ENCODE results near the gene OSBPL9.
A peak's percentile ranks its signal among the peaks of the same experiment; 100 is the strongest.
"Not testable (repeated sequence)": the region's sequence is repeated elsewhere in the genome, so short reads cannot be mapped to it uniquely, and the experiment has no call there.

OSBPL9 gene

GRCh38 chr1:51639694-51640093 lies 22.8 kb downstream of the OSBPL9 start:
- no peak for DNase-seq

GRCh38 chr1:51641096-51641495 lies 24.2 kb downstream of the OSBPL9 start:
- no peak for DNase-seq

GRCh38 chr1:51642739-51643142 lies 25.8 kb downstream of the OSBPL9 start:
- DNase-seq, result no peak

GRCh38 chr1:51643362-51643761 lies 26.5 kb downstream of the OSBPL9 start:
- DNase-seq, result no peak

GRCh38 chr1:51644020-51644419 lies 27.1 kb downstream of the OSBPL9 start:
- DNase-seq, result no peak

GRCh38 chr1:51644533-51645197 lies 27.8 kb downstream of the OSBPL9 start:
- no peak for DNase-seq

GRCh38 chr1:51646592-51646991 lies 29.7 kb downstream of the OSBPL9 start:
- DNase-seq, result not testable (repeated sequence)

- no peak for DNase-seq
These were observed 31.6 kb downstream of the OSBPL9 start for GRCh38 chr1:51648180-51649109.

GRCh38 chr1:51649593-51650091 lies 32.8 kb downstream of the OSBPL9 start:
- DNase-seq, result no peak

- DNase-seq, result no peak
These were observed 33.3 kb downstream of the OSBPL9 start for GRCh38 chr1:51650198-51650597.

GRCh38 chr1:51651552-51651942 lies 34.7 kb downstream of the OSBPL9 start:
- DNase-seq, result no peak

- DNase-seq, result no peak
These were observed 35.7 kb downstream of the OSBPL9 start for GRCh38 chr1:51652599-51652998.

- no peak for DNase-seq
These were observed 36.2 kb downstream of the OSBPL9 start for GRCh38 chr1:51653127-51653526.

GRCh38 chr1:51654000-51654399 lies 37.1 kb downstream of the OSBPL9 start:
- no peak for DNase-seq

GRCh38 chr1:51656374-51656773 lies 39.5 kb downstream of the OSBPL9 start:
- no peak for DNase-seq

- no peak for DNase-seq
These were observed 43.7 kb downstream of the OSBPL9 start for GRCh38 chr1:51660580-51660979.

- no peak for DNase-seq
These were observed 44.2 kb downstream of the OSBPL9 start for GRCh38 chr1:51661081-51661518.

GRCh38 chr1:51663105-51663504 lies 46.2 kb downstream of the OSBPL9 start:
- no peak for DNase-seq

- DNase-seq, result no peak
These were observed 46.8 kb downstream of the OSBPL9 start for GRCh38 chr1:51663721-51664120.

GRCh38 chr1:51664421-51665240 lies 47.7 kb downstream of the OSBPL9 start:
- DNase-seq, result no peak

GRCh38 chr1:51666478-51666877 lies 49.6 kb downstream of the OSBPL9 start:
- no peak for DNase-seq

GRCh38 chr1:51667561-51667960 lies 50.7 kb downstream of the OSBPL9 start:
- no peak for DNase-seq

GRCh38 chr1:51669272-51669671 lies 52.4 kb downstream of the OSBPL9 start:
- peak; percentile 18 for DNase-seq

Data from NCI-H1417 treated with DMSO at 0.1 percent for 48 hours (cell line).